ENCODE data around the gene ITGA11.

The ITGA11 gene

DNA sequence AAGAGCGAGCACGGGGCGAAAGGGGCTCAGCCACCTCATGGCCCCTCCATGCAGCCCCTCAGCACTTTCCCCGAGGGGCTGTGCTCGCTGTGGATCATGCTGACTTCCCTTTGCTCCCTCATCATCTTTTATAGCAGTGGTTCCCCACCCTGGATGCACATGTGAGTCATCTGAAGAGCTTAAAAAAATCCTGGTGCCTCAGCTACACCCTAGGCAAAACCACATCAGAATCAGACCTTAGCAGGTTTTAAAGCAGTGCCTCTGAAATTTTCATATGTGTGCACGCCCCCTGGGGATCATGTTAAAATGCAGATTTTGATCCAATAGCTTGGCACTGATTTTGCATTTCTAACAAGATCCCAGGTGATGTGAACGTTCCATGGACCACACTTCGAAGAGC, 103.5 kb downstream of the ITGA11 start:
- DNase-seq, result no peak

DNA sequence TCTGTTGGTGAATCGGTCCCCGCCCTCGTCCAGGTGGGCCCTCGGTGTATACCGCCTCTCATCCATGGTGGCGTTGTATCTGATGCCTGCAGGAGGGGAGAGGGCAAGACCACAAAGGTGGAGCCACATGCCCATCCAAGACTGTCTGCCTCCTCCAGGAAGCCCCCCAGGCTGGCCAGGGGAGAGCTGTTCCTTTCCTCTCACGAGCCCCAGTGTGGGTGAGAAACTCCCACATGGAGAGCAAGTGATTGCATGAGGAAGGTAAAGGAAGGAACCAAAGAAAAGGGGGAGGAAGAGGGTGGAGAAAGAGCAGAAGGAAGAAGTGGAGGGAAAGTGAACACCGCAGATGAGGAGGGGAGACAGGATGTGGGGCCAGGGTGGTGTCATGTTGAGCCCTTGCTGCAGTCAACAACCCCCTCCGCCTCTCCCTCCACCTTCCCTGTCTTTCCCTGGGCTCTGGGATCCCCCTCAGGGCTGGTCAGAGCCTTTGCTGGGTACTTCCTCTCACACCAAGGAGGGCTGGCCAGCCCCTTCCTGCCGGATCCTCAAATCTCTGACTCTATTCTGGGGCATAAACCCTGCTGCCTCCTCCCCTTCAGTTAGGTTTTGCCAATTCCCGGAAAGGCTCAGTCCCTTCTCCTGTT, 105.1 kb downstream of the ITGA11 start:
- DNase-seq, result no peak

DNA sequence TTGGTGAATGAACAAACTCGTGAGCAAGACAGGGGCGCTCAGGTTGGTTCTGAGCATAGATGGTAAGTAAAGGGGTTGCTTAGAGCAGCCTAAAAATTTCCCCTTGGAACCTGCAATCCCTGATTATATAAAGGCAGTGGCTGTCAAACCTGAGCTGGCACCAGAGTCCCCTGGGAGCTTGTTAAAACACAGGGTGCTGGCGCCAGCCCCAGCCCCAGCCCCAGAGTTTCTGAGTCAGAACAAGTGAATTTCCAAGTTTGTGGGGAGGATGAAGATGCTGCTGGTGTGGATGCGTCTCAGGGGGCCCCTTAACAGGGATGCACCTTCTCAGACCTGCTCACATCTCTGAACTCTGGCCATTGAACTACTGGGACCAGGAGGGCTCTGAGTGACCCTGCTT, 106.2 kb downstream of the ITGA11 start:
- no peak for DNase-seq

DNA sequence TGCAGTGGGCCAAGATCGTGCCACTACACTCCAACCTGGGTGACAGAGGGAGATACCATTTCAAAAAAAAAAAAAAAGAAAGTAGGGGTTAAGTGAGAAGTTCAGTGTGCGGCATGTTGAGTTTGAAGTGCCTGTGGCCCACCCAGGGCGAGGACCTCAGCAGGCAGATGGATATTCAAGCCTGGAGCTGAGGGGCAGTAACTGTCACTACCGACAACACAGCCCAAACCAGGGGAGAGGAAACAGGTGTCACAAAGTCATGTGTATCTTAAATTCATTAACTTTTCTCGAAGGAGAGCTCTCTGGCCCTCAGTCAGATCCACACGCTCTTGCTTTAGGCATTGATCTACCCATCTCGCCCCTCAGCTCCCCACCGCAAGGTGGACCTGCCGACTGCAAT, 109.2 kb downstream of the ITGA11 start:
- DNase-seq, result no peak

GRCh38 chr15:68321229-68321628, 110.7 kb downstream of the ITGA11 start:
- DNase-seq, result no peak

DNA sequence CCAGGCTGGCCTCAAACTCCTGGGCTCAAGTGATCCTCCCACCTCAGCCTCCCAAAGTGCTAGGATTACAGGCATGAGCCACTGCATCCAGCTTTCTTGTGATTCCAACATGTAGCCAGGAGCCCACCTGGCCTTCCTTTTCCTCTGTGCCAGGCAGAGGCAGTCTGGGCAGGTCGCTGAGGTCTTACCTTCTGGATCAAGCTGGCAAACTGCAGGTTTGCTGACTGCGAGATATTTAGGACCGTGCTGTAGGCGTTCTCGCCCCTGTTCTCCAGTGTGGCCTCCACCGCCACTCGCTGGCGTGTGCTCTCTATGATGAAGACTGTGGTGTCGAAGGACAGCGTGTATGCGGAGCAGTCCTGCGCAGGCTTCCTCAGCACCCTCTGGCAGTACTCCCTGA, 112.0 kb downstream of the ITGA11 start:
- DNase-seq, result no peak

- DNase-seq, result no peak
These were observed 112.7 kb downstream of the ITGA11 start for GRCh38 chr15:68318931-68319909.

DNA sequence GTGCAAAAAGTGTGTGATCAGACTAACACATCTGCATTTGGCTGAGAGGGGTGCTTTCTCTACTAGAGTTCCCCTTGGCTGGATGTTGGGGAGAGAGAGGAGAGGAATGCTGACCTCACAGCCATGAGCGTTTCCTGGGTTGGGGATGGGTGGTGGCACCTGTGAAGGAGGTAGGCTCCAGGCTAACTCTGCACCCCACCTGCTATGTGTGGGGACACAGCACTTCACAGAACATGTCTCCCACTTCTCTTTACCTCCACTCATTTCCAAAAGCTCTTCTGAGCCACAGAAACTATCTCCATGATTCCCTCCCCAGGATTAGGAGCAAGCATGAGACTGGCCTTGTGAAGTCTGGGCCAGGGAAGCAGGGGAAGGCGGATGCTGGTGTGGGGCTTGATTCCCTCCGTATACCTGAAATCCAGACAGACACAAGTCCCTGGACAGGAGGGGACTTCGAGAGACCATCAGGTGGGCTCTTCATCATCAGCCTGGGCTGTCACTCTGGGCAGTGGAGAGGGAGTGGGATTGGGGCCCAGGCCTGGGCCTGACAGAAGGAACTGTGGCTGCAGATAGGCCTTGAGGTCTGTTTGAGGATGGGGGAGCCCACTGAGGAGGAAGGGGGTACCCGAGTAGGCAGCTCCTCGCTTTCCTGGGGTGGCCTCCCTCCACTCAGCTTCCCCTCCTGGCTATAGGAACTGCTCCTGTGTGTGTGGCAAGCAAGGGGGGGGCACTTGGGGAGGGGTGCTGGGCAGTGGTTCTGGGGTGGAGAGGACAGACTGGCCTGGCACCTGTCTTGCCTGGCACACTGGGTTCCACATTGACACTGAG, 113.7 kb downstream of the ITGA11 start:
- no peak for DNase-seq

DNA sequence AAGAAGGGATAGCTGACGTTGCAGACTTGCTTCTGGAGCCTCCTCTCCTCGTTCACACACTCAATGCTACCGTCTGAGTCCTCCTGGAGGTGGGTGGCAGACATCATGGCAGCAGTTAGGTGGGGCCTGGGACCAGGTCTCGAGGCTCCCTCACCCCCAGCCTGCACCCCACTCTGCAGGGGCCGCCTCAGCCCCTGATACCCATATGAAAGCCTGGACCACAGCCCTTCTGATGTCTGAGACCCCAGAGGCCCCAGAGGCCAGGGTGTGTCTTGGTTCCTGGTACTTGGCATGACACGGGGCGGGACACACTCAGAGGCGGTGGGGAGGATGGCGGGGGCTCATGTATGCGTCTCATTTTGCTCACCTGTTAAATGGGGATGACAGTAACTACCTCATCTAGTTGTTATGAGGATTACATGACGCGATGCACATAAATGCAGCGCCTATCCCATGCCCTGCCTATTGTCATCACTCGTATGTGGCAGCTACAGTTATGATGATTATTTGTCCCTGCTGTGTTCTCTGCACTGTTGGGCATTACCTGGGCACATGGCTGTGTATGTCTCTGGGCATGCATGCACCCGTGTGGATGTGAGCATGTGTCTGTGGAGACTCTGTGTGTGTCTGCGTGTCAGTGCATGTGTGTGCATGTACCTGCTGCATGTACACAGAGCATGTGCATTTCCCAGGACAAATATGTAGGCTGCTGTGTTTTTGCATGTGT, 114.5 kb downstream of the ITGA11 start:
- DNase-seq, result no peak

DNA sequence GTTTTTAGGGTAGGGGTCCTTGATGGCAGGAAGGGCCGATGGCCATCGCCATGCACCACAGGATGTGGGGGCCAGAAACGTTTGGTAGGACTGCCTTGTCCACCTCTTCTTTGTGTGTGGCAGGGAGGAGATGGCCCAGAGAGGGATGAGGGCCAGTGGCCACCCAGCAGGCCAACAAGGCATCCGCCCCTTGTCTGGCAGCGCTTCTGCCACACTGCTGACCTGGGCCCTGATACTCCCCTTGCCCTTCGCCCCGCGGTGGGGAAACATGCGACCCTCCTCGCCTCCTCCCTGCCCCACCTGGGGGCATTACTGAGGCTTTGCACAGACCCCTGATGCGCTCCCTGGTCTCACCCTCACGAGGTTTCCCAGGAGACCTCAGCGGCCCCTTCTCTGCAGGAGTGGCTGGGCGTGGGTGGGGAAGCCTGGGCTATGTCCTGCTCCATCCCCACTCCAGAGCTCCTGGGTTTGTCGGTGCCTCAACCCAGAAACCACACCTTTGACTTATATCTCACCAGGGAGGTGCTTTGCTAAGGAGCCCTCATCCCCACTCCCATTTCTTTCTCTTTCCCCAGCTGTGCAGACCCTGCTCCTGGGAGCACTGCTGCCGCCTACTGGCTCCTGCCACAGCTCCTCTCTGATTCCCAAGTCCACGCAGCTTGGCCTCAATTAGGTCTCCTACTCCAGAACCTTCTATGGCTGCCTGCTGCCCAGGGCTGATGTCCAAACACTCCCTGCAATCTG, 115.7 kb downstream of the ITGA11 start:
- DNase-seq, result peak; percentile 20

GRCh38 chr15:68315495-68316031, 116.4 kb downstream of the ITGA11 start:
- DNase-seq, result peak; percentile 27

DNA sequence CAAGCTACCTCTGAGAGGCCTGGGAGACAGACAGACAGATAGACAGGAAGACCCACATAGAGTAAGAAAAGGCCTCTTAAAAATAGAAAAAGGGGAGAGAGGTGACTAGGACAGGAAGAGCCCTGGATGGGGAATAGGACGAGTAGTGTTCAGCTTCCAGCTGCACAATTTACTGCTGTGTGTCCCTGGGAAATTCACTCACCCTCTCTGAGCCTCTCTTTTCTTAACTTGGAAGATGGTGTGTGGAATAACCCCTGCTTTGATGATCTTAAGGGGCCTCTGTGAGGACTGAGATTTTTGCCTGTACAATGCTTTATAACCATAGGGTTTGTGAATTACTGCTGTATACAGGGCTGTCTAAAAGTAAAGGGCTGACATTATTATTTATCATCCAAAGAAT, 116.9 kb downstream of the ITGA11 start:
- DNase-seq, result no peak

DNA sequence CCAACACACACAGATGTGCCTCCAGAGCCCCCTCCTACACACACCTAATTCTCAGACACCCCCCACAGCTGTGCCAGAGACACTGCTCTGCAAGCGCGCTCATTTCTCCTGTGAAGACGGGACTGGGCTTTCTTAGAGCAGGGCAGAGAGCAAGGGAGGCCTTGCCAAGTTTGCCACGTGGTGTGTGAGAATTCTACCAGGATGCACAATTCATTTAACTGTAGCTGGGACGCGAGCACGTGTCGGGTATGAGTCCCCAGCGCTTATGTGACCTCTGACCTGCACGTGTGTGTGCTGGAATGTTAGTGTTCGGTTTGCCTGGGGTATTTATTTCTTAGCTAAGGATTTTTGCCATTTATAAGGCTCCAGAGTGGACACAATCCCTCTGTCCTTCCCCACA, 117.4 kb downstream of the ITGA11 start:
- peak; percentile 16 for DNase-seq

GRCh38 chr15:68313501-68314410, 118.2 kb downstream of the ITGA11 start:
- peak; percentile 19 for DNase-seq

DNA sequence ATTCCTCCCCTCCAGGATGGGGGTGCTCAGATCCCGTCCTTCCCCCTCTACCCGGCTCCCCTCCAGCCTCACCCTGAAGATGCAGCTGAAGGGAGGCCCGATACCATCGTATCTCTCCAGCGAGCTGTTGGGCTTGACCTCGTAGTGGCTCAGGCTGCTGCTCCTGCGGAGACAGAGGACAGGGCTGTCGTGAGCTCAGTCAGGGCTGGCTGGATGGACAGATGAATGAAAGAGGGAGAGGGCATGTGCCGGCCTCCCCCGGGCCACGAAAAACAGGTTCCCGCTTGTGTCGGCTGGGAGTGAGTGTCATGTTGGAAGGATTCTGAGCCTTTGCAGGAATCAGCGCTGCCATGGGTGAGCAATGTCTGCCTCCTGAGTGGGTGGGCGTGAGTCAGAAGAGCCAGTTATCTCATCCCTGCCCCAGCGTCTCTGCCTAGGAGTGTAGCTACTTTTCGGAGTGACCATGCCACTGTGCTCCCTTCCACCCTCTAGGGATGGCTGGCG, 119.2 kb downstream of the ITGA11 start:
- peak; percentile 21 for DNase-seq

- peak; percentile 16 for DNase-seq
These were observed 120.0 kb downstream of the ITGA11 start for GRCh38 chr15:68311859-68312557.

- no peak for DNase-seq
These were observed 120.5 kb downstream of the ITGA11 start for GRCh38 chr15:68311464-68311835.

GRCh38 chr15:68310804-68311463, 121.0 kb downstream of the ITGA11 start:
- DNase-seq, result peak; percentile 16

- peak; percentile 25 for DNase-seq
These were observed 121.7 kb downstream of the ITGA11 start for GRCh38 chr15:68310178-68310803.

Data from activated CD4-positive, CD25-positive, alpha-beta regulatory T cell treated with anti-CD3 and anti-CD28 coated beads, Interleukin-2, amount 50 U/mL, for 72 hours (primary cell).